Measurements from ENCODE around the gene HACD4.

Gene HACD4

GRCh38 chr9:21042466-21042865, 11.0 kb upstream of the HACD4 start:
- no peak overlapping the region for H3K4me3 ChIP-seq (ENCODE audit: low read depth, low read length)
- in situ Hi-C loops (cut with HindIII; ENCODE audit: low sequenced_read_pairs): no loop called here
- DNase-seq (ENCODE audit: low read depth, low spot score): no peak
- TF ChIP-seq CTCF (IDR thresholded peaks at IDR 0.05; ENCODE audit: low read depth, low read length): no peak

- no peak overlapping the region for H3K4me3 ChIP-seq (ENCODE audit: low read depth, low read length)
- no peak for TF ChIP-seq CTCF (IDR thresholded peaks at IDR 0.05; ENCODE audit: low read depth, low read length)
- DNase-seq (ENCODE audit: low read depth, low spot score): no peak
- in situ Hi-C loops (cut with HindIII; ENCODE audit: low sequenced_read_pairs): no loop called here
These were observed 7.9 kb upstream of the HACD4 start for GRCh38 chr9:21039302-21039701.

GRCh38 chr9:21037278-21037677, 5.8 kb upstream of the HACD4 start:
- TF ChIP-seq CTCF (IDR thresholded peaks at IDR 0.05; ENCODE audit: low read depth, low read length): no peak
- no peak overlapping the region for H3K4me3 ChIP-seq (ENCODE audit: low read depth, low read length)
- DNase-seq (ENCODE audit: low read depth, low spot score): no peak
- in situ Hi-C loops (cut with HindIII; ENCODE audit: low sequenced_read_pairs): no loop called here

- TF ChIP-seq CTCF (IDR thresholded peaks at IDR 0.05; ENCODE audit: low read depth, low read length): no peak
- in situ Hi-C loops (cut with HindIII; ENCODE audit: low sequenced_read_pairs): no loop called here
- peak overlapping the region; percentile 46 for H3K4me3 ChIP-seq (ENCODE audit: low read depth, low read length)
- DNase-seq (ENCODE audit: low read depth, low spot score): no peak
These were observed 356 bp upstream of the HACD4 start for GRCh38 chr9:21031808-21032183.

- TF ChIP-seq CTCF (IDR thresholded peaks at IDR 0.05; ENCODE audit: low read depth, low read length): no peak
- DNase-seq (ENCODE audit: low read depth, low spot score): peak; percentile 56
- H3K4me3 ChIP-seq (ENCODE audit: low read depth, low read length): peak overlapping the region; percentile 46
- in situ Hi-C loops (cut with HindIII; ENCODE audit: low sequenced_read_pairs): no loop called here
These were observed 928 bp downstream of the HACD4 start for GRCh38 chr9:21030389-21031035.

- DNase-seq (ENCODE audit: low read depth, low spot score): no peak
- TF ChIP-seq CTCF (IDR thresholded peaks at IDR 0.05; ENCODE audit: low read depth, low read length): no peak
- in situ Hi-C loops (cut with HindIII; ENCODE audit: low sequenced_read_pairs): no loop called here
- no peak overlapping the region for H3K4me3 ChIP-seq (ENCODE audit: low read depth, low read length)
These were observed 1.8 kb downstream of the HACD4 start for GRCh38 chr9:21029661-21030060.

Measured in astrocyte of the spinal cord (primary cell).